ENCODE data around the gene NEMF. TPM values are rescaled to one million over a fixed set of nuclear protein-coding genes. Genes with fewer than 3 reads are reported as not detected.

NEMF gene
- 10 to 100 TPM; 43.6 to 91.3 (median 68.6) TPM for total RNA-seq

- Histone ChIP-seq H3K4me3 (peak within 1 kb of the TSS; percentile 62 to 81), H3K9me3 (no peaks in the 10 kb centered on the region), H3K27me3 (no peaks in the 10 kb centered on the region), H3K36me3 (peaks cover 0 to 26% of the 10 kb centered on the region in 2 donors), H3K27ac (peak within 1 kb of the TSS; percentile 82 to 97 (median 89)), H3K4me1 (peaks cover 0 to 51% (median 8%) of the 10 kb centered on the region in 3 donors)
- ATAC-seq: peak; percentile 88
- TF ChIP-seq POLR2AphosphoS5 (IDR thresholded peaks at IDR 0.05) (peak; percentile 77), POLR2A (IDR thresholded peaks at IDR 0.05) (peak; percentile 65 to 70), EP300 (IDR thresholded peaks at IDR 0.05) (no peak), CTCF (IDR thresholded peaks at IDR 0.05) (peak; percentile 75 to 85 (median 82))
- WGBS, 2 donors (ENCODE audit: low coverage in 1 of 2): 0 to 2% methylated on average over 15 to 17 of the region's 49 CpGs
Measured at GRCh38 chr14:49852301-49853157, at the start of gene NEMF. TSS of gene NEMF (minus strand) at chr14:49852788. CDS start at chr14:49852753, 35 bp downstream.

GRCh38 chr14:49900973-49901372, 48.4 kb upstream of the NEMF start:
- no peak for TF ChIP-seq EP300 (IDR thresholded peaks at IDR 0.05)
- no peak for TF ChIP-seq POLR2AphosphoS5 (IDR thresholded peaks at IDR 0.05)
- TF ChIP-seq POLR2A (IDR thresholded peaks at IDR 0.05): no peak
- no peak for TF ChIP-seq CTCF (IDR thresholded peaks at IDR 0.05)
- H3K4me1 ChIP-seq: peaks cover 0 to 33% (median 12%) of the 10 kb centered on the region in 3 donors
- no peaks in the 10 kb centered on the region for H3K9me3 ChIP-seq
- no peaks in the 10 kb centered on the region for H3K36me3 ChIP-seq
- H3K4me3 ChIP-seq: no peak overlapping the region
- ATAC-seq: no peak
- no peaks in the 10 kb centered on the region for H3K27me3 ChIP-seq
- 88 to 100% methylated on average over 1 of the region's 1 CpG for WGBS, 2 donors (ENCODE audit: low coverage in 1 of 2)
- H3K27ac ChIP-seq: no peak overlapping the region

- no peaks in the 10 kb centered on the region for H3K36me3 ChIP-seq
- no peak for ATAC-seq
- WGBS, 2 donors (ENCODE audit: low coverage in 1 of 2): 95 to 100% methylated on average over 2 of the region's 2 CpGs
- peaks cover 0 to 55% (median 24%) of the 10 kb centered on the region in 3 donors for H3K4me1 ChIP-seq
- peak overlapping the region in 1 of 4 donors; percentile 8 for H3K27ac ChIP-seq
- H3K9me3 ChIP-seq: no peaks in the 10 kb centered on the region
- H3K27me3 ChIP-seq: no peaks in the 10 kb centered on the region
- H3K4me3 ChIP-seq: no peak overlapping the region
- TF ChIP-seq POLR2AphosphoS5 (IDR thresholded peaks at IDR 0.05) (no peak), CTCF (IDR thresholded peaks at IDR 0.05) (no peak), POLR2A (IDR thresholded peaks at IDR 0.05) (no peak), EP300 (IDR thresholded peaks at IDR 0.05) (no peak)
Measured at GRCh38 chr14:49898485-49898884, 45.9 kb upstream of the NEMF start.

GRCh38 chr14:49897965-49898364, 45.4 kb upstream of the NEMF start:
- no peak overlapping the region for H3K4me3 ChIP-seq
- WGBS, 2 donors (ENCODE audit: low coverage in 1 of 2): 86 to 91% methylated on average over 1 of the region's 1 CpG
- no peak for TF ChIP-seq POLR2A (IDR thresholded peaks at IDR 0.05)
- TF ChIP-seq CTCF (IDR thresholded peaks at IDR 0.05): no peak
- no peak for TF ChIP-seq POLR2AphosphoS5 (IDR thresholded peaks at IDR 0.05)
- TF ChIP-seq EP300 (IDR thresholded peaks at IDR 0.05): no peak

More at GRCh38 chr14:49897965-49898364, 45.4 kb upstream of the NEMF start:
- Histone ChIP-seq H3K36me3 (no peaks in the 10 kb centered on the region), H3K9me3 (no peaks in the 10 kb centered on the region), H3K27ac (peak overlapping the region in 2 of 4 donors; percentile 8 to 26), H3K4me1 (peaks cover 0 to 55% (median 24%) of the 10 kb centered on the region in 3 donors), H3K27me3 (no peaks in the 10 kb centered on the region)
- ATAC-seq: no peak

Data from gastroesophageal sphincter (tissue), 4 donors.